ENCODE results near the gene EIF2S1. TPM values are rescaled to one million over a fixed set of nuclear protein-coding genes. Genes with fewer than 3 reads are reported as not detected.

EIF2S1 gene
- total RNA-seq, result 10 to 100 TPM; 44.3 to 72.7 TPM
- polyA plus RNA-seq, result 100 to 1,000 TPM in 1 of 2 donors, 10 to 100 TPM in 1; 22.5 to 109 TPM
- long read RNA-seq, donor 1, full-length matches to known transcripts, result 17 of 17 reads
- long read RNA-seq, donor 1, partial matches to known transcripts, result 0 of 17 reads
- long read RNA-seq, donor 1, other reads (novel, unspliced or antisense), result 0 of 17 reads
- long read RNA-seq, donor 2, full-length matches to known transcripts, result 5 of 5 reads
- long read RNA-seq, donor 2, partial matches to known transcripts, result 0 of 5 reads
- long read RNA-seq, donor 2, other reads (novel, unspliced or antisense), result 0 of 5 reads
- long read RNA-seq, donor 3, full-length matches to known transcripts, result 13 of 13 reads
- long read RNA-seq, donor 3, partial matches to known transcripts, result 0 of 13 reads
- long read RNA-seq, donor 3, other reads (novel, unspliced or antisense), result 0 of 13 reads
- long read RNA-seq, donor 4, full-length matches to known transcripts, result 6 of 14 reads
- long read RNA-seq, donor 4, partial matches to known transcripts, result 8 of 14 reads
- long read RNA-seq, donor 4, other reads (novel, unspliced or antisense), result 0 of 14 reads
- long read RNA-seq, donor 5, full-length matches to known transcripts, result 16 of 16 reads
- long read RNA-seq, donor 5, partial matches to known transcripts, result 0 of 16 reads
- long read RNA-seq, donor 5, other reads (novel, unspliced or antisense), result 0 of 16 reads

DNA sequence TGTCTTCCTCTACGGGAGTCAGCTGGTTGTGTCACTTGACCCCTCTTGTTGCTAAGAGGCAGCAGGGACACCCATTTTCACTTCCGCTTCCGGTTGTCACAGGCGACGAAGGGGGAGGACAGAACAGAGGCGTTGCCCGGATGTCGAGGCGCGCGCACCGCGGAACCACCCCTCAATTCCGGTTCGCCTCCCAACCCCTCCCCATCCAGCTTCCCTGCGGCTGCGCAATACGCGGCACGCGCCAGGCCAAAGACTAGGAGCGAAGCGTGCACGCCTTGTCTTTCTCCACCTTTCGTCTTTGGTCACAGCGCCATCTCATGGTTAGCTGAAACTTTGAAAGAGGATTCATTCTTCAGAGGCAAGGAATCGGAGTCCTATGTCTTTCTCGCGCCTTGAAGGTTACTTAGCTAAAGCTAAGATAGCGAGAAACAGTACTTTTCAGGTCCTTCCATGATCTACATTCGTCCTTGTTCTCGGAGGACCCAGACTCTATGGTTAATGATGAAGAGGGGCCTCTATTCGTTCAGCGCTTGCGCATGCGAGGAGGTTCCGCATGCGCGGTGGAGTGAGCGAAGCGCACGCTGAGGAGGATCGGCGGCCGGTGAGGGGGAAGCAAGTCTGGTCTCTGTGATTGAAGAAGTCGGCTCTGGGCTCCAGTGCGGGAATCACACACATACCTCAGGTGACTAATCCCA, at the start of gene EIF2S1, which contains the start of gene ATP6V1D:
Gene EIF2S1, plus strand, starts transcription at position 554 of the 695 bp plus-strand sequence. CDS start 4,440 bp downstream, outside the sequence.
Gene ATP6V1D, minus strand, starts transcription at position 30 of the 695 bp plus-strand sequence. CDS start 106 bp downstream, outside the sequence.
- TF ChIP-seq, protein P1, sequence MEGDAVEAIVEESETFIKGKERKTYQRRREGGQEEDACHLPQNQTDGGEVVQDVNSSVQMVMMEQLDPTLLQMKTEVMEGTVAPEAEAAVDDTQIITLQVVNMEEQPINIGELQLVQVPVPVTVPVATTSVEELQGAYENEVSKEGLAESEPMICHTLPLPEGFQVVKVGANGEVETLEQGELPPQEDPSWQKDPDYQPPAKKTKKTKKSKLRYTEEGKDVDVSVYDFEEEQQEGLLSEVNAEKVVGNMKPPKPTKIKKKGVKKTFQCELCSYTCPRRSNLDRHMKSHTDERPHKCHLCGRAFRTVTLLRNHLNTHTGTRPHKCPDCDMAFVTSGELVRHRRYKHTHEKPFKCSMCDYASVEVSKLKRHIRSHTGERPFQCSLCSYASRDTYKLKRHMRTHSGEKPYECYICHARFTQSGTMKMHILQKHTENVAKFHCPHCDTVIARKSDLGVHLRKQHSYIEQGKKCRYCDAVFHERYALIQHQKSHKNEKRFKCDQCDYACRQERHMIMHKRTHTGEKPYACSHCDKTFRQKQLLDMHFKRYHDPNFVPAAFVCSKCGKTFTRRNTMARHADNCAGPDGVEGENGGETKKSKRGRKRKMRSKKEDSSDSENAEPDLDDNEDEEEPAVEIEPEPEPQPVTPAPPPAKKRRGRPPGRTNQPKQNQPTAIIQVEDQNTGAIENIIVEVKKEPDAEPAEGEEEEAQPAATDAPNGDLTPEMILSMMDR (IDR thresholded peaks at IDR 0.05; ENCODE audit: control extremely low read depth, extremely low read depth), result peak; percentile 82
- DNase-seq, result peak; percentile 100
- Histone ChIP-seq H3K9me3 (ENCODE audit: control insufficient read depth in 4 of 4, insufficient read depth in 3 of 4, low read length in 3 of 4) (no peaks in the 10 kb centered on the region), H3K27ac (ENCODE audit: low read depth in 1 of 2, low read length in 1 of 2) (peak within 1 kb of the TSS; percentile 92 to 93), H3K9ac (ENCODE audit: insufficient read depth in 1 of 2, low read length in 2 of 2) (peak within 1 kb of the TSS; percentile 80 to 98), H3K4me1 (ENCODE audit: control insufficient read depth in 5 of 5, insufficient read depth in 5 of 5, low read length in 5 of 5) (peaks cover 0 to 24% (median 11%) of the 10 kb centered on the region in 5 donors), H3K27me3 (ENCODE audit: control insufficient read depth in 3 of 3, insufficient read depth in 3 of 3, low read length in 2 of 3) (no peaks in the 10 kb centered on the region), H3K36me3 (ENCODE audit: control insufficient read depth in 4 of 4, insufficient read depth in 4 of 4, low read length in 4 of 4) (peaks cover 0 to 7% (median 1%) of the 10 kb centered on the region in 4 donors), H3K4me3 (peak within 1 kb of the TSS; percentile 83)
- WGBS, 2 donors, result 0% methylated on average over 46 to 47 of the region's 47 CpGs
- ATAC-seq (ENCODE audit: insufficient read depth, low FRiP score), result peak; percentile 95

DNA sequence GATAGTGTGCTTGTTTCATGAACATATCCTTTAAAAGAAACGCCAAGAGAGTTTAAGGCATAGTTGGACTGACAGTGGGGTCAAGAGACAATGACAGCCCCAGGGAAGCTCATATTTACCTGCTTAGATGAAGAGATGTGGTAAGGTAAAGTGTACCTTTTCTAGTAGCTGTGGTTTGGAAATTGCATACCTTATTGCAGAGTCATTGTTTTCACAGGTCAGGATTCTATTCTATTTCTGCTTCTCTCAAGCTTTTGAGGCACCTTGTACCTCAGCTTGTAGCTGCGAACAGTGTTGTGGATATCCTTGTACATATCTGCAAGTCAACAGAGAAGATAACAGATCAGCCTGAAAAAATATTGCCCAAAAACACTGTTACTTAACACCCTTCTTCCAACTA, 48.3 kb upstream of the EIF2S1 start:
- ATAC-seq (ENCODE audit: insufficient read depth, low FRiP score), result no peak
- H3K27ac ChIP-seq (ENCODE audit: low read depth in 1 of 2, low read length in 1 of 2), result no peak overlapping the region
- TF ChIP-seq, protein P1 (IDR thresholded peaks at IDR 0.05; ENCODE audit: control extremely low read depth, extremely low read depth), result no peak
- 92 to 93% methylated on average over 2 of the region's 2 CpGs for WGBS, 2 donors
- H3K9ac ChIP-seq (ENCODE audit: insufficient read depth in 1 of 2, low read length in 2 of 2), result no peak overlapping the region
- H3K27me3 ChIP-seq (ENCODE audit: control insufficient read depth in 3 of 3, insufficient read depth in 3 of 3, low read length in 2 of 3), result no peaks in the 10 kb centered on the region
- peaks cover 5 to 22% (median 8%) of the 10 kb centered on the region in 4 donors for H3K36me3 ChIP-seq (ENCODE audit: control insufficient read depth in 4 of 4, insufficient read depth in 4 of 4, low read length in 4 of 4)
- H3K4me3 ChIP-seq, result no peak overlapping the region
- no peaks in the 10 kb centered on the region for H3K9me3 ChIP-seq (ENCODE audit: control insufficient read depth in 4 of 4, insufficient read depth in 3 of 4, low read length in 3 of 4)
- H3K4me1 ChIP-seq (ENCODE audit: control insufficient read depth in 5 of 5, insufficient read depth in 5 of 5, low read length in 5 of 5), result no peaks in the 10 kb centered on the region
- no peak for DNase-seq

DNA sequence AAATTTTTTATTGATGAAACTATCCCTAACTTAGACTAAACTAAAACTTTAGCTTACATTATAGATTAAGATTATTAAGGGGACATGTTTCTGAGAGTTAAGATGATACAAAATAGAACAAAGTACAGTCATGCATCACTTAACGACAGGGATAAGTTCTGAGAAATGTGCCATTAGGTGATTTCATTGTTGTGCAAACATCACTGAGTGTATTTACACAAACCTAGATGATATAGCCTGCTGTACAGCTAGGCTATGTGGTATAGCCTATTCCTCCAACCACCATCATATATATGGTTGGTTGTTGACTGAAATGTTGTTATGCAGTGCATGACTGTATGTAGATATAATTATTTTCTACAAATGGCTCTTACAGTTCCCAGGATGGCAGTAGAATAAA, 47.0 kb upstream of the EIF2S1 start:
- H3K9ac ChIP-seq (ENCODE audit: insufficient read depth in 1 of 2, low read length in 2 of 2), result no peak overlapping the region
- 85 to 91% methylated on average over 1 of the region's 1 CpG for WGBS, 2 donors
- DNase-seq (no peak), ATAC-seq (ENCODE audit: insufficient read depth, low FRiP score) (no peak)
- TF ChIP-seq, protein P1 (IDR thresholded peaks at IDR 0.05; ENCODE audit: control extremely low read depth, extremely low read depth), result no peak
- H3K27me3 ChIP-seq (ENCODE audit: control insufficient read depth in 3 of 3, insufficient read depth in 3 of 3, low read length in 2 of 3), result no peaks in the 10 kb centered on the region
- no peak overlapping the region for H3K4me3 ChIP-seq
- no peaks in the 10 kb centered on the region for H3K9me3 ChIP-seq (ENCODE audit: control insufficient read depth in 4 of 4, insufficient read depth in 3 of 4, low read length in 3 of 4)
- no peaks in the 10 kb centered on the region for H3K4me1 ChIP-seq (ENCODE audit: control insufficient read depth in 5 of 5, insufficient read depth in 5 of 5, low read length in 5 of 5)
- H3K36me3 ChIP-seq (ENCODE audit: control insufficient read depth in 4 of 4, insufficient read depth in 4 of 4, low read length in 4 of 4), result peaks cover 5 to 18% (median 10%) of the 10 kb centered on the region in 4 donors
- H3K27ac ChIP-seq (ENCODE audit: low read depth in 1 of 2, low read length in 1 of 2), result no peak overlapping the region
